Astrocyte of the cerebellum (primary cell): ENCODE data around the gene STK24.
A peak's percentile ranks its signal among the peaks of the same experiment; 100 is the strongest.
"Not testable (repeated sequence)": the region's sequence is repeated elsewhere in the genome, so short reads cannot be mapped to it uniquely, and the experiment has no call there.

ENCODE experiments used
- DNase-seq: peaks from one replicate; pipeline ENCODE4 v3.0.0-alpha.2; 2011; ENCODE audit warnings: low read depth
- H3K4me3 ChIP-seq: 2 replicates; pipeline ENCODE4 v1.5.1; 2011; ENCODE audit warnings: mild to moderate bottlenecking, low read depth, low read length, moderate library complexity
- CTCF ChIP-seq: IDR thresholded peaks from 2 replicates; pipeline ENCODE4 v1.5.1; 2012; ENCODE audit warnings: low read length, low read depth, moderate library complexity, mild to moderate bottlenecking; ENCODE audit errors: missing control alignments
- in situ Hi-C: cut with HindIII; loops from 2 replicates; pipeline ENCODE4 v1.10.0; 2017; ENCODE audit warnings: low sequenced_read_pairs

Gene STK24

GRCh38 chr13:98575904-98576199 lies 1.1 kb downstream of the STK24 start:
- peak overlapping the region; percentile 80 for H3K4me3 ChIP-seq
- no peak for TF ChIP-seq CTCF
- in situ Hi-C loops: no loop called here
- no peak for DNase-seq

DNA sequence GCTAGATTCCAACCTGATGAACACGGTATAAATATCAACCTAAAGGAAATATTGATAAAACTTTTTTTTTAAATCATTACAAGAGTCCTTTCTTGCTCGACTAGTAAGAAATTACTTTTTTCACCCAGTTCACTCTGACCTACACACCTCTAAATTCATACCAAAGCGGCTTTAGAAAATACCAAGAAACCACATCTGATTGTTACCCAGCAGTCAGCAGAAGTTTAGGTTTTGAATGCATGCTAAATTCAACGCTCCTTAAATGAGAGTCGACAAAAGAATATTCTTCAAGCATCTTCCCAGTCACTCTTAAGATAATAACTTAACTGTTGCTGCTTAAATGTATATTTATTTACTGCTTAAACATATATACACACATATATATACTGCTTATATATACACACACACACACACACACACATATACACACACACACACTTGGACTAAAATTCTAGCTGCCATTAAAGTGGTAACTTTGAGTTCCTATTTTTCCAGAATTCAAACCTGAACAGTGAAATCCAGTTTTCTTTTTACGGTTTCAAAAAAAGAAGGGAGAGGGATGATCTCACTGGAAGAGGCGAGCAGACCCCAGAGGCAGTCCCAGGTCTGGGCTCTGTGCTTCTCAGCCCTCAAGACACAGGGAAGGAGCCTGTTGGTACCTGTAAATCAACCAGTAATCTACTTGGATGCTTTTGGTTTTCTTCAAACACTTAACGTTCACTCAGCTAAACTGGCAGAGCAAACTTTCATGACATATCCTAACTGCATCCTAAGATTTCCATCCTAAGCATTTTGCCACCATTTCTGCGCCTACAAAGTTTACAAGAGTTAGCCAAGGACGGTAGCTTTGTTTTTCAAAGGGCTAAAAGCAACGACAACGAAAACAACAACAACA lies 1.7 kb downstream of the STK24 start:
- in situ Hi-C loops: no loop called here
- DNase-seq: no peak
- no peak for TF ChIP-seq CTCF
- peak overlapping the region; percentile 80 for H3K4me3 ChIP-seq

- no peak for DNase-seq
- no peak for TF ChIP-seq CTCF
- in situ Hi-C loops: no loop called here
- no peak overlapping the region for H3K4me3 ChIP-seq
These were observed 4.8 kb downstream of the STK24 start for GRCh38 chr13:98571955-98572662.

DNA sequence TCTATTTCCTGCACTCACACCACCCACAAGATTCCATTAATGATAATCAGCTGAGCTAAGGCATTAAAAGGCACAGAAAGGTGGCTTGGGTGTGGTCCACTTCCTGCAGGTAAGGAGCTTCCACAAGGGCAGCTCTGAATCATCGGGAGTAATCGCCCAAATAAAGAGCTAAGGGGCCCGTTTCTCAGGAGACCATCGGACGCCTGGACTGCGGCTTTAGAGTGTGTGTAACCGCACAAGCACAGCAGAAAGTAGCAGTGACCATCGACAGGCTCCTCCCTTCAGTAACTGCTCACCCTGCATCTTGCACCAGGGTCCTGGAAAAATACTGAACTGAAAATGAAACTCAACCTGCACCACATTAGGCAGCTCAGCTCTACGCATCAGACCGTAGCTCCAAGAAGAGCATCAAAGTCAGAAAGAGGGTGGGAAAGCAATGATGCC lies 6.0 kb downstream of the STK24 start:
- in situ Hi-C loops: no loop called here
- no peak for DNase-seq
- TF ChIP-seq CTCF: no peak
- H3K4me3 ChIP-seq: no peak overlapping the region

GRCh38 chr13:98569494-98570367 lies 7.2 kb downstream of the STK24 start:
- H3K4me3 ChIP-seq, in situ Hi-C loops, DNase-seq: not testable (repeated sequence)

DNA sequence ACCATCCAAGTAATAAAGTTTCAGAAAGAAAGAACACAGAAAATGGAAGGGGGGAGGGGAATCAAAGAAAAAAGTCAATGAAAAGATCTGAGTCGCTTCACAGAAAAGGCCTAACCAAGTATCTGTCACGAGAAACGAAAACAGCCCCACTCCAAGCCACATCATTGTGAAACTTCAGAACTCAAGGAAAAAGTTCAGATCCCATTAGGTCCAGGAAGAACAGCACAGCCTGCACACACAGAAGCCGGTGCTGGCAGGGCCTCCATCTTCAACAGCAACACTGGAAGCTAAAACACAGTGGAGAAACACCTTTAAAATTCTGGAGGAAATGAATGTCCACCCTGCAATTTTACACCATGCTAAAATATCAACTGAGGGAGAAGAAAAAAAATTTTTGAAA lies 8.0 kb downstream of the STK24 start:
- TF ChIP-seq CTCF: no peak
- DNase-seq: no peak
- no peak overlapping the region for H3K4me3 ChIP-seq
- in situ Hi-C loops: no loop called here

GRCh38 chr13:98567140-98567539 lies 9.8 kb downstream of the STK24 start:
- no peak for DNase-seq
- no peak for TF ChIP-seq CTCF
- no peak overlapping the region for H3K4me3 ChIP-seq
- in situ Hi-C loops: no loop called here
